ENCODE measurements around the gene CPSF4L. TPM values are rescaled to one million over a fixed set of nuclear protein-coding genes. Genes with fewer than 3 reads are reported as not detected.
A peak's percentile ranks its signal among the peaks of the same experiment; 100 is the strongest.

Gene CPSF4L
- total and polyA plus RNA-seq, 2 donors from 2014 or later, result not detected

- H3K27ac ChIP-seq (ENCODE audit: low read depth in 2 of 2, low read length in 2 of 2), result no peak overlapping the region
- no peak overlapping the region for H3K9ac ChIP-seq (ENCODE audit: low read length in 3 of 3)
- FAIRE-seq (no peak), DNase-seq (no peak)
- H3K4me1 ChIP-seq (ENCODE audit: control insufficient read depth in 2 of 3, insufficient read depth in 2 of 3, low read depth in 1 of 3, low read length in 3 of 3), result peaks cover 4 to 10% (median 7%) of the 10 kb centered on the region in 3 donors
- H3K36me3 ChIP-seq (ENCODE audit: control insufficient read depth in 2 of 3, insufficient read depth in 3 of 3, low read length in 3 of 3), result peaks cover 9 to 52% (median 34%) of the 10 kb centered on the region in 3 donors
- intact Hi-C loops (cut with DNase I), result no loop called here
- no peaks in the 10 kb centered on the region for H3K27me3 ChIP-seq (ENCODE audit: control insufficient read depth, insufficient read depth, low read length)
- H3K9me3 ChIP-seq (ENCODE audit: control insufficient read depth in 2 of 3, insufficient read depth in 1 of 3, low read length in 3 of 3), result no peaks in the 10 kb centered on the region
- TF ChIP-seq CTCF (IDR thresholded peaks at IDR 0.05; ENCODE audit: borderline replicate concordance, extremely low read depth, insufficient read depth), result no peak
- no peak overlapping the region for H3K4me3 ChIP-seq (ENCODE audit: low read length in 3 of 3)
Measured at GRCh38 chr17:73208139-73208827, 53.4 kb downstream of the CPSF4L start.

GRCh38 chr17:73205459-73205961 is 56.2 kb downstream of the CPSF4L start:
- peaks cover 13 to 17% (median 15%) of the 10 kb centered on the region in 3 donors for H3K4me1 ChIP-seq (ENCODE audit: control insufficient read depth in 2 of 3, insufficient read depth in 2 of 3, low read depth in 1 of 3, low read length in 3 of 3)
- no peaks in the 10 kb centered on the region for H3K9me3 ChIP-seq (ENCODE audit: control insufficient read depth in 2 of 3, insufficient read depth in 1 of 3, low read length in 3 of 3)
- H3K36me3 ChIP-seq (ENCODE audit: control insufficient read depth in 2 of 3, insufficient read depth in 3 of 3, low read length in 3 of 3), result peaks cover 13 to 65% (median 46%) of the 10 kb centered on the region in 3 donors
- no peak overlapping the region for H3K27ac ChIP-seq (ENCODE audit: low read depth in 2 of 2, low read length in 2 of 2)
- peak in 3 of 5 donors; percentile 21 to 45 (median 39) for DNase-seq
- H3K4me3 ChIP-seq (ENCODE audit: low read length in 3 of 3), result no peak overlapping the region
- intact Hi-C loops (cut with DNase I), result no loop called here
- FAIRE-seq, result no peak
- H3K27me3 ChIP-seq (ENCODE audit: control insufficient read depth, insufficient read depth, low read length), result no peaks in the 10 kb centered on the region
- no peak overlapping the region for H3K9ac ChIP-seq (ENCODE audit: low read length in 3 of 3)
- no peak for TF ChIP-seq CTCF (IDR thresholded peaks at IDR 0.05; ENCODE audit: borderline replicate concordance, extremely low read depth, insufficient read depth)

- Histone ChIP-seq H3K4me1 (ENCODE audit: control insufficient read depth in 2 of 3, insufficient read depth in 2 of 3, low read depth in 1 of 3, low read length in 3 of 3) (peaks cover 13 to 17% (median 15%) of the 10 kb centered on the region in 3 donors), H3K9me3 (ENCODE audit: control insufficient read depth in 2 of 3, insufficient read depth in 1 of 3, low read length in 3 of 3) (no peaks in the 10 kb centered on the region), H3K4me3 (ENCODE audit: low read length in 3 of 3) (peak overlapping the region in 1 of 3 donors; percentile 0), H3K27me3 (ENCODE audit: control insufficient read depth, insufficient read depth, low read length) (no peaks in the 10 kb centered on the region), H3K9ac (ENCODE audit: low read length in 3 of 3) (no peak overlapping the region), H3K27ac (ENCODE audit: low read depth in 2 of 2, low read length in 2 of 2) (peak overlapping the region in 1 of 2 donors; percentile 10), H3K36me3 (ENCODE audit: control insufficient read depth in 2 of 3, insufficient read depth in 3 of 3, low read length in 3 of 3) (peaks cover 19 to 68% (median 49%) of the 10 kb centered on the region in 3 donors)
- intact Hi-C loops (cut with DNase I), result no loop called here
- peak in 4 of 5 donors; percentile 69 to 82 (median 74) for DNase-seq
- FAIRE-seq, result no peak
- TF ChIP-seq CTCF (IDR thresholded peaks at IDR 0.05; ENCODE audit: borderline replicate concordance, extremely low read depth, insufficient read depth), result no peak
Measured at GRCh38 chr17:73203788-73204479, 57.7 kb downstream of the CPSF4L start.
